ENCODE data around the gene RNASEH2B. TPM values are rescaled to one million over a fixed set of nuclear protein-coding genes. Genes with fewer than 3 reads are reported as not detected.

Gene RNASEH2B
- total and polyA plus RNA-seq, 2 of the 8 experiments (the other 6 are each of a cell fraction or from before 2014, with no cell fraction given), result 19.3 to 43.9 TPM

- POLR2A ChIA-PET (ENCODE audit: partially characterized antibody), result no interaction called here
- H3K79me1 ChIP-seq (ENCODE audit: low read depth, low read length), result no peaks in the 10 kb centered on the region
- H3K4me1 ChIP-seq (replicated peaks in 1 of 4; ENCODE audit: control insufficient read depth in 3 of 4, insufficient read depth in 4 of 4, low read length in 3 of 4), result peaks cover 0 to 3% (median 0%) of the 10 kb centered on the region in 4 experiments; a peak in 2 of 7 replicates
- H4K5ac ChIP-seq (ENCODE audit: insufficient read length, low read depth, low read length), result no peak overlapping the region
- no peak for TF ChIP-seq CHD2 (IDR thresholded peaks at IDR 0.05; ENCODE audit: low read length)
- no peak for TF ChIP-seq KDM4A (IDR thresholded peaks at IDR 0.05; ENCODE audit: low read depth, low read length, severe bottlenecking)
- no peak for TF ChIP-seq JUN (IDR thresholded peaks at IDR 0.05; ENCODE audit: low read depth, low read length)
- no peak for TF ChIP-seq FOSL1 (IDR thresholded peaks at IDR 0.05; ENCODE audit: insufficient read depth, low read depth, low read length)
- H2BK12ac ChIP-seq (ENCODE audit: low read depth, low read length), result no peak overlapping the region
- H3K23me2 ChIP-seq (ENCODE audit: low read depth, low read length), result no peaks in the 10 kb centered on the region
- no peak overlapping the region for H3K4me3 ChIP-seq (ENCODE audit: extremely low read depth in 1 of 4, insufficient read depth in 2 of 4, low read depth in 3 of 4, low read length in 4 of 4)
- no peak overlapping the region; a peak in 1 of 7 replicates for H3K9ac ChIP-seq (replicated peaks in 1 of 4; ENCODE audit: extremely low read depth in 1 of 4, low read depth in 3 of 4, low read length in 3 of 4)
- no peak overlapping the region for H2BK5ac ChIP-seq (ENCODE audit: low read depth, low read length)
- CTCF ChIA-PET (ENCODE audit: partially characterized antibody), result interaction anchor here (0.9 to 1.1 kb wide), 2 partner anchors 18 to 114 kb away, joined by 3 read pairs; no protein-coding TSS in a partner anchor
- no peak overlapping the region for H2BK120ac ChIP-seq (replicated peaks; ENCODE audit: low read depth, low read length)
- H2AK5ac ChIP-seq (ENCODE audit: low read depth, low read length), result no peak overlapping the region
- H3K23ac ChIP-seq (ENCODE audit: insufficient read length), result no peak overlapping the region
- no peak overlapping the region for H2BK15ac ChIP-seq (ENCODE audit: low read length)
- peaks cover 0 to 2% of the 10 kb centered on the region in 2 experiments for H4K20me1 ChIP-seq (replicated peaks in 1 of 2; ENCODE audit: control insufficient read depth in 1 of 2, insufficient read depth in 2 of 2, low read length in 2 of 2)
- no peak overlapping the region for H3K14ac ChIP-seq (ENCODE audit: insufficient read length)
- no peak for DNase-seq (ENCODE audit: low read depth in 1 of 2, low spot score in 2 of 2)
- H3K9me3 ChIP-seq (ENCODE audit: insufficient read depth in 2 of 2, low read depth in 1 of 2, low read length in 1 of 2), result no peaks in the 10 kb centered on the region
- no peak overlapping the region for H3K18ac ChIP-seq (ENCODE audit: extremely low read depth, low read length)
- no peak overlapping the region for H4K91ac ChIP-seq (replicated peaks; ENCODE audit: insufficient read length, low read length)
- no peaks in the 10 kb centered on the region for H3K27me3 ChIP-seq (replicated peaks in 1 of 4; ENCODE audit: control insufficient read depth in 3 of 4, extremely low read depth in 1 of 4, insufficient read depth in 3 of 4, low read length in 3 of 4)
- no peak overlapping the region for H3K4me2 ChIP-seq (ENCODE audit: insufficient read depth in 1 of 2, low read depth in 2 of 2, low read length in 2 of 2)
- H2BK20ac ChIP-seq (ENCODE audit: low read length), result no peak overlapping the region
- H3K27ac ChIP-seq (ENCODE audit: low read depth, low read length), result no peak overlapping the region
- H3K36me3 ChIP-seq (ENCODE audit: control insufficient read depth in 2 of 4, insufficient read depth in 4 of 4, low read length in 3 of 4), result peaks cover 0 to 1% (median 0%) of the 10 kb centered on the region in 4 experiments; a peak in 3 of 8 replicates
- no peak overlapping the region for H3K56ac ChIP-seq (replicated peaks; ENCODE audit: insufficient read length, low read depth, low read length)
- H3K4ac ChIP-seq (replicated peaks; ENCODE audit: insufficient read length, low read depth, low read length), result no peak overlapping the region
- no peak overlapping the region for H2AFZ ChIP-seq (ENCODE audit: low read length)
- no peak overlapping the region for H4K8ac ChIP-seq (ENCODE audit: extremely low read depth, insufficient read depth, low read length)
- 90% methylated on average over 3 of the region's 3 CpGs; no CpG with 5 or more reads in 1 of the 2 experiments for WGBS, 2 experiments (ENCODE audit: extremely low coverage in 1 of 2, insufficient coverage in 1 of 2, insufficient read length in 1 of 2, insufficient replicate concordance in 2 of 2, low coverage in 1 of 2, low lambda C conversion rate in 2 of 2, missing lambda C conversion rate in 1 of 2)
- no peak for FAIRE-seq
- H3K79me2 ChIP-seq (ENCODE audit: control insufficient read depth in 1 of 2, insufficient read depth in 2 of 2, low read length in 2 of 2), result no peaks in the 10 kb centered on the region
Observed at GRCh38 chr13:50951366-50951765, 41.8 kb downstream of the RNASEH2B start.

All from H1 (cell line).